ENCODE data around the gene CCNC.

Gene CCNC

GRCh38 chr6:99568103-99568933 is at the start of gene CCNC:
Gene CCNC (minus strand): TSS chr6:99568660. CDS start chr6:99568527, 133 bp downstream.
- no peak for TF ChIP-seq CTCF (IDR thresholded peaks at IDR 0.05; ENCODE audit: low read depth, low read length, missing control alignments)
- peak; percentile 92 for DNase-seq (ENCODE audit: low read depth)
- peak within 1 kb of the TSS; percentile 74 for H3K4me3 ChIP-seq (ENCODE audit: low read depth, low read length)
- in situ Hi-C loops (cut with HindIII; ENCODE audit: low sequenced_read_pairs) = no loop called here

- no peak overlapping the region for H3K4me3 ChIP-seq (ENCODE audit: low read depth, low read length)
- TF ChIP-seq CTCF (IDR thresholded peaks at IDR 0.05; ENCODE audit: low read depth, low read length, missing control alignments) = no peak
- in situ Hi-C loops (cut with HindIII; ENCODE audit: low sequenced_read_pairs) = no loop called here
- no peak for DNase-seq (ENCODE audit: low read depth)
These were observed 48.7 kb upstream of the CCNC start for GRCh38 chr6:99617131-99617530.

GRCh38 chr6:99614430-99615186 is 46.1 kb upstream of the CCNC start:
- no peak for TF ChIP-seq CTCF (IDR thresholded peaks at IDR 0.05; ENCODE audit: low read depth, low read length, missing control alignments)
- in situ Hi-C loops (cut with HindIII; ENCODE audit: low sequenced_read_pairs) = no loop called here
- H3K4me3 ChIP-seq (ENCODE audit: low read depth, low read length) = no peak overlapping the region
- no peak for DNase-seq (ENCODE audit: low read depth)

- in situ Hi-C loops (cut with HindIII; ENCODE audit: low sequenced_read_pairs) = no loop called here
- H3K4me3 ChIP-seq (ENCODE audit: low read depth, low read length) = peak overlapping the region; percentile 21
- no peak for TF ChIP-seq CTCF (IDR thresholded peaks at IDR 0.05; ENCODE audit: low read depth, low read length, missing control alignments)
- DNase-seq (ENCODE audit: low read depth) = no peak
These were observed 45.4 kb upstream of the CCNC start for GRCh38 chr6:99613705-99614429.

- in situ Hi-C loops (cut with HindIII; ENCODE audit: low sequenced_read_pairs) = no loop called here
- DNase-seq (ENCODE audit: low read depth) = no peak
- peak overlapping the region; percentile 21 for H3K4me3 ChIP-seq (ENCODE audit: low read depth, low read length)
- TF ChIP-seq CTCF (IDR thresholded peaks at IDR 0.05; ENCODE audit: low read depth, low read length, missing control alignments) = peak; percentile 40
These were observed 44.9 kb upstream of the CCNC start for GRCh38 chr6:99613409-99613704.
